Suprapubic skin (tissue), 4 donors: ENCODE measurements around the gene PAFAH1B1. TPM values are rescaled to one million over a fixed set of nuclear protein-coding genes. Genes with fewer than 3 reads are reported as not detected.

ENCODE experiments used
- DNase-seq, 2 donors: peaks; one replicate each; pipeline ENCODE4 v3.0.0-alpha.2; 2019; ENCODE audit warnings: low spot score in 2 of 2
- H3K27ac ChIP-seq: fragments of 200-600 bp; sonication (generic); one replicate; pipeline ENCODE4 v1.5.1; 2019
- H3K27me3 ChIP-seq: fragments of 200-600 bp; sonication (generic); one replicate; pipeline ENCODE4 v1.5.1; 2019
- H3K36me3 ChIP-seq: fragments of 200-600 bp; sonication (generic); one replicate; pipeline ENCODE4 v1.5.1; 2019
- H3K4me1 ChIP-seq: fragments of 200-600 bp; sonication (generic); one replicate; pipeline ENCODE4 v1.5.1; 2019
- H3K4me3 ChIP-seq: fragments of 200-600 bp; sonication (generic); one replicate; pipeline ENCODE4 v1.5.1; 2019; ENCODE audit warnings: mild to moderate bottlenecking
- H3K9me3 ChIP-seq: fragments of 200-600 bp; sonication (generic); one replicate; pipeline ENCODE4 v1.5.1; 2019
- EP300 ChIP-seq: sonication (generic); formaldehyde crosslinking; IDR thresholded peaks from one replicate; pipeline ENCODE4 v1.6.1; 2017; ENCODE audit warnings: antibody characterized with exemption
- POLR2A ChIP-seq, 2 donors: fragments of 450-650 bp; IDR thresholded peaks; one replicate each; pipeline ENCODE4 v1.6.1; 2017; ENCODE audit warnings: antibody characterized with exemption in 2 of 2, mild to moderate bottlenecking in 2 of 2, moderate library complexity in 2 of 2
- POLR2AphosphoS5 ChIP-seq, 3 donors: sonication (generic); formaldehyde crosslinking; IDR thresholded peaks; one replicate each; pipeline ENCODE4 v1.6.1; 2017; ENCODE audit warnings: antibody characterized with exemption in 3 of 3
- WGBS: methylation state at CpG from one replicate; pipeline ENCODE4 v1.1.5; 2018; 5-methylcytosine and 5-hydroxymethylcytosine counted together
- total RNA-seq, 4 donors: library from RNA; depleted of rRNA; stranded (reverse); fragments of >200 nt; gene quantifications; one replicate each; pipeline ENCODE4 v1.1.0, GENCODE V29; 2016
- TF ChIP-seq, protein P1 (sequence below), 2 donors: fragments of 200-600 bp in 1 of 2; fragments of 450-650 bp in 1 of 2; sonication (generic) in 1 of 2; IDR thresholded peaks; one replicate each; pipeline ENCODE4 v1.5.1; 2016 to 2019; ENCODE audit warnings: antibody characterized with exemption in 2 of 2, mild to moderate bottlenecking in 1 of 2, moderate library complexity in 1 of 2

The PAFAH1B1 gene
- total RNA-seq, 4 donors from 2014 or later: 97.4 to 283 (median 125) TPM

DNA sequence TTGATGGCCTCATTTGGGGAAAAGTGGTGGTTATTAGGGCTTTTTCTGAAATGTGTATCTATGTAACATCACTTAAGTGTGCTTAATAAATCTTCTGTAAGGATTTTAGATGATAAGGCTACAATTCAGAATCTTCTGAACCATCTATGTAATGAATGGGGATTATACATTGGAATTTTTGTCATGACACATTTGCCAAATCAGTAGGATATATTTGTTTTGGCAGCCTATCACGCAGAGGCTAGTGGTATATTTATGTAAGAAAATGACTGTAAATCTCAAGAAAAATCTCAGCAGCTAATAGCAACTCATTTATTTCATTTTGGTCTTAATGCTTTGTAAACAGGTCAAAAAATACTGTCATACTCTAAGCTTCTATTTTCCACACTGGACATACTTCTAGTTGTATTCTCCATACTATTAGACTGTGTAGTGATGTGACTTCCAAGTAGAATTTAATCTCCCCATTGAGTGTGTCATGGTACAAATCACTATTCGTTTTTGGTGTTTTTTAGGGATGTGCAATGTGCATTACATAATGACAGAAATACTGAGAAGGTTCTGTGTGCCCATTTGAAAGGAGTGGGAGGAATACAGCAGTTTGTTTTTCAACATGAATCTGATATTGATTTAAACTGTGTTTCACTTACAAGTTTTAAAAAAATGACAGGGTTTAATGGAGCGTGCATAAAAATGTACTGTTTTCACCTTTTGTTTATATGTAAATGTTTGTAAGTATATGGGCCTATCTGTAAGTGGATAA is 88.9 kb downstream of the PAFAH1B1 start:
- peaks cover 64% of the 10 kb centered on the region for H3K36me3 ChIP-seq
- TF ChIP-seq POLR2A (IDR thresholded peaks at IDR 0.05) (no peak), EP300 (no peak), POLR2AphosphoS5 (IDR thresholded peaks at IDR 0.05) (no peak)
- TF ChIP-seq, protein P1, sequence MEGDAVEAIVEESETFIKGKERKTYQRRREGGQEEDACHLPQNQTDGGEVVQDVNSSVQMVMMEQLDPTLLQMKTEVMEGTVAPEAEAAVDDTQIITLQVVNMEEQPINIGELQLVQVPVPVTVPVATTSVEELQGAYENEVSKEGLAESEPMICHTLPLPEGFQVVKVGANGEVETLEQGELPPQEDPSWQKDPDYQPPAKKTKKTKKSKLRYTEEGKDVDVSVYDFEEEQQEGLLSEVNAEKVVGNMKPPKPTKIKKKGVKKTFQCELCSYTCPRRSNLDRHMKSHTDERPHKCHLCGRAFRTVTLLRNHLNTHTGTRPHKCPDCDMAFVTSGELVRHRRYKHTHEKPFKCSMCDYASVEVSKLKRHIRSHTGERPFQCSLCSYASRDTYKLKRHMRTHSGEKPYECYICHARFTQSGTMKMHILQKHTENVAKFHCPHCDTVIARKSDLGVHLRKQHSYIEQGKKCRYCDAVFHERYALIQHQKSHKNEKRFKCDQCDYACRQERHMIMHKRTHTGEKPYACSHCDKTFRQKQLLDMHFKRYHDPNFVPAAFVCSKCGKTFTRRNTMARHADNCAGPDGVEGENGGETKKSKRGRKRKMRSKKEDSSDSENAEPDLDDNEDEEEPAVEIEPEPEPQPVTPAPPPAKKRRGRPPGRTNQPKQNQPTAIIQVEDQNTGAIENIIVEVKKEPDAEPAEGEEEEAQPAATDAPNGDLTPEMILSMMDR (IDR thresholded peaks at IDR 0.05): no peak
- H3K27me3 ChIP-seq: no peaks in the 10 kb centered on the region
- 72% methylated on average over 3 of the region's 3 CpGs for WGBS
- DNase-seq: no peak
- H3K4me3 ChIP-seq: no peak overlapping the region
- H3K27ac ChIP-seq: no peak overlapping the region
- H3K4me1 ChIP-seq: peaks cover 15% of the 10 kb centered on the region
- H3K9me3 ChIP-seq: no peaks in the 10 kb centered on the region

DNA sequence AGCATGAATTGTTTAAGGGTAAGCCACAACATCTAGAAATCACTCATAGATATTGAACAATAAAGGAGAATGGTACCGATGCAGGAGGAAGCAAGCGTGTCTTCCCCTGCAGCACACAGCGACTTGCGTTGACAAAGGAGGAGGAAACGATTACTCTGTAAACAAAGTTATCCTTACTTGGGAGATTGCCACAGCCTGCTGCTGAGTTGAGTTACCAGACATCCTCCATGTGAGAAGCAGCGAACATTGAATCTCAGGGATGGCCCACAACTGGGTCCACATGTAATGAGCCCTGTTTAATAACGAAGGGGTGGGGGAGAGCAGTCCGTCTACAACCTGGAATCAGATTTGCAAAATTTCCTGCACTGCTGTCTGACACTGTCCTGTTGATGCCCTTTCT is 90.5 kb downstream of the PAFAH1B1 start:
- no peak for DNase-seq
- WGBS: 75% methylated on average over 8 of the region's 8 CpGs
- Histone ChIP-seq H3K4me3 (no peak overlapping the region), H3K27ac (no peak overlapping the region), H3K27me3 (no peaks in the 10 kb centered on the region), H3K9me3 (no peaks in the 10 kb centered on the region), H3K4me1 (peaks cover 22% of the 10 kb centered on the region), H3K36me3 (peaks cover 51% of the 10 kb centered on the region)
- TF ChIP-seq EP300: no peak
- TF ChIP-seq, protein P1 (IDR thresholded peaks at IDR 0.05): no peak
- TF ChIP-seq POLR2AphosphoS5 (IDR thresholded peaks at IDR 0.05): no peak
- no peak for TF ChIP-seq POLR2A (IDR thresholded peaks at IDR 0.05)

DNA sequence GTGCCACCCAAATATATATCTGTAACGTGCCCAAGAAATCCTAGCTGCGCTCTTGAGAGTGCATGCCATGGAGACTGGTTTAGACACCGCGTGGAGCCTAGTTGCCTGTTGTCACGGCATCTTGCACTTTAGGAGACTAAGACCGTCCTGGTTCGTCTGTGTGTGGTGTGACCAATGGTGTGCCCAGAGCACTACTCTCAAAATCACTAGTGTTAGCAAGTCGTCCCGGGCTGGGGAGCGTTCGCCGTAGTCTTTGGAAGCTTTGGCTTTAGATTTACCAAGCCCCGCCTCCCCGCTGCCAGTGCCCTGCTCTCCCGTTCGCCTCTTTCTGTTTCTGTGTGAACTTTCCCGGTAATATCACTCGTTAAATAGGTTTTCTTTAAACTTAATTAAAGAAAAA is 91.1 kb downstream of the PAFAH1B1 start:
- H3K27ac ChIP-seq: no peak overlapping the region
- peaks cover 49% of the 10 kb centered on the region for H3K36me3 ChIP-seq
- no peak for TF ChIP-seq POLR2A (IDR thresholded peaks at IDR 0.05)
- no peak for TF ChIP-seq POLR2AphosphoS5 (IDR thresholded peaks at IDR 0.05)
- TF ChIP-seq, protein P1 (IDR thresholded peaks at IDR 0.05): no peak
- no peak for TF ChIP-seq EP300
- H3K4me1 ChIP-seq: peaks cover 27% of the 10 kb centered on the region
- DNase-seq: peak in 1 of 2 donors; percentile 60
- no peaks in the 10 kb centered on the region for H3K9me3 ChIP-seq
- no peak overlapping the region for H3K4me3 ChIP-seq
- no peaks in the 10 kb centered on the region for H3K27me3 ChIP-seq
- 90% methylated on average over 18 of the region's 18 CpGs for WGBS

DNA sequence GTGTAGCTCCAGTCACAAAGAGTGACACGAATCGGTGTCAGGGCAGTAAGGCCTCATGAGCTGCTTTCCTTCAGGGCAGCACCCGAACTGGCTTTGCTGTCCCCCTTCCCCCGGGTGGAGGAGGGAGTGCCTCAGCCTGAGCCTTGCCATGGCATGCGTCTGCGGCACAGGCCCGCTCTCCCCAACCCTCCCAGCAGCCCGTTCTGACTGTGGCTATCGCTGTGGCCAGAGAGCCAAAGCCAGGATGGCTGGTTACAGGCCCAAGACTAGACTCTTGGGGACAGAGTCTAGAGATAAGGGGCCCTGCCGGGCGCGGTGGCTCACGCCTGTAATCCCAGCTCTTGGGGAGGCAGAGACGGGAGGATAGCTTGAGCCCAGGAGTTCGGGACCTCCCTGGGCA is 92.2 kb downstream of the PAFAH1B1 start:
- peak in 1 of 2 donors; percentile 53 for DNase-seq
- Histone ChIP-seq H3K27me3 (no peaks in the 10 kb centered on the region), H3K4me1 (peaks cover 30% of the 10 kb centered on the region), H3K36me3 (peaks cover 47% of the 10 kb centered on the region), H3K9me3 (no peaks in the 10 kb centered on the region), H3K4me3 (no peak overlapping the region), H3K27ac (no peak overlapping the region)
- TF ChIP-seq POLR2AphosphoS5 (IDR thresholded peaks at IDR 0.05) (no peak), POLR2A (IDR thresholded peaks at IDR 0.05) (no peak), EP300 (no peak)
- TF ChIP-seq, protein P1 (IDR thresholded peaks at IDR 0.05): no peak
- 68% methylated on average over 15 of the region's 15 CpGs for WGBS

DNA sequence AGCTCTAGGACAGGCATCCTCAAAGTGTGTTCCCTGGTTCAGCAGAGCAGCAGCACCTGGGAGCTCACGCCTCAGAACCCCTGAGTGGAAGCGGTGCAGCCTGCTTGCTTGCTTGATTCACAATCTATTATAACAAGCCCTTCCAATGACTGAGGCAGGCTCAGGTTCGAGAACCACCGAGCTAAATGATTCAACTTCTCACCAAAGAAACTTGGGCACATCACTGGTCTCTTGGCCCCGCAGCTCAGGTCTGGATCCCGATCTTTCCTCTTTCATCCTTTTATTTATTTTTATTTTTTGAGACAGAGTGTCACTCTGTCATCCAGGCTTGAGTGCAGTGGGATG is 93.6 kb downstream of the PAFAH1B1 start:
- Histone ChIP-seq H3K27ac (peak overlapping the region; percentile 26), H3K4me1 (peaks cover 30% of the 10 kb centered on the region), H3K27me3 (no peaks in the 10 kb centered on the region), H3K36me3 (peaks cover 47% of the 10 kb centered on the region), H3K9me3 (no peaks in the 10 kb centered on the region), H3K4me3 (no peak overlapping the region)
- DNase-seq: peak in 1 of 2 donors; percentile 52
- WGBS: 54% methylated on average over 6 of the region's 6 CpGs
- TF ChIP-seq, protein P1 (IDR thresholded peaks at IDR 0.05): no peak
- TF ChIP-seq EP300 (no peak), POLR2A (IDR thresholded peaks at IDR 0.05) (no peak), POLR2AphosphoS5 (IDR thresholded peaks at IDR 0.05) (no peak)
